ENCODE results near the gene OARD1.
A peak's percentile ranks its signal among the peaks of the same experiment; 100 is the strongest.

GRCh38 chr6:41072836-41073202 is 663 bp upstream of the OARD1 start, which contains the start of gene NFYA:
- TF ChIP-seq CTCF (IDR thresholded peaks at IDR 0.05) = no peak
- TF ChIP-seq EP300 (IDR thresholded peaks at IDR 0.05; ENCODE audit: borderline replicate concordance in 1 of 2, low read depth in 1 of 2, low read length in 1 of 2) = no peak
- no peak for TF ChIP-seq EZH2phosphoT487 (IDR thresholded peaks at IDR 0.05; ENCODE audit: borderline replicate concordance, low read depth)
- peak; percentile 5; the same call in 1 of the 2 replicates for TF ChIP-seq MAX (IDR thresholded peaks at IDR 0.05; ENCODE audit: low read depth)
- TF ChIP-seq TAF1 (IDR thresholded peaks at IDR 0.05; ENCODE audit: borderline replicate concordance, low read depth, low read length) = peak; percentile 73
- TF ChIP-seq PBX3 (IDR thresholded peaks at IDR 0.05) = peak; percentile 55
- TF ChIP-seq REST (IDR thresholded peaks at IDR 0.05; ENCODE audit: low read depth, low read length) = no peak
- peak; percentile 76 for TF ChIP-seq NRF1 (IDR thresholded peaks at IDR 0.05; ENCODE audit: low read depth, low read length)
- TF ChIP-seq POLR2AphosphoS5 (IDR thresholded peaks at IDR 0.05; ENCODE audit: low read depth, low read length) = no peak
- no peak for TF ChIP-seq MXI1 (IDR thresholded peaks at IDR 0.05; ENCODE audit: low read depth, low read length)
- TF ChIP-seq RAD21 (IDR thresholded peaks at IDR 0.05; ENCODE audit: low read length) = no peak
- no peak for TF ChIP-seq NFIC (IDR thresholded peaks at IDR 0.05; ENCODE audit: borderline replicate concordance)
